ENCODE measurements around the gene CCSER1.
"Not testable (repeated sequence)": the region's sequence is repeated elsewhere in the genome, so short reads cannot be mapped to it uniquely, and the experiment has no call there.

The CCSER1 gene

DNA sequence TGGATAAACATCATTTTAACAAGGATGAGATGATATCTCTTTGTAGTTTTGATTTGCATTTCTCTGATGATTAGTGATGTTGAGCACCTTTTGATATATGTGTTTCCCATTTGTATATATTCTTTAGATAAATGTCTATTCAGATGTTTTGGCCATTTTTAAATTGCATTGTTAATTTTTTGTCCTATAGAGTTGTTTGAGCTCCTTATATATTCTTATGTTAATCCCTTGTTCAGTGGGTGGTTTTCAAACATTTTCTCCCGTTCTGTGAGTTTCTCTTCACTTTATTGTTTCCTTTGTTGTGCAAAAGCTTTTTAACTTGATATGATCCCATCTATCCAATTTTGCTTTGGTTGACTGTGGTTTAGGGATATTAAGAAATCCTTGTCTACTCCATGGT, 606.0 kb downstream of the CCSER1 start:
- DNase-seq, result no peak

DNA sequence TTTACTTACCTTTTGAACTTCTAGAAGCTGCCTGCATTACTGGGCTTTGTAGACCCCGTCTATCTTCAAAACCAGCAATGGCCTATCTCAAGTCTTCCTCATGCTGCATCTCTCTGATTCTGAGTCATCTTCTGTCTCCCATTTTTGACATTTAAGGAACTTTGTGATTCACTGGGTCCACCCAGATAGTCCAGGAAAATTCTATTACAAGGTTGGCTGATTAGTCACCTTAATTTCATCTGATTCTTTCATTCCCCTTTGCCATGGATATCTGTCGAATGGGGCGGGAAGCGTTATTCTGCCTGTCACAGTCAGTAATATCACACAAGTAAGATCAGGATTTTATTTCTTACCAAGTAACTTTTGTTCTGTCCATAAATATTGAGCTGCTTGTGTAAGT, 618.0 kb downstream of the CCSER1 start:
- no peak for DNase-seq

DNA sequence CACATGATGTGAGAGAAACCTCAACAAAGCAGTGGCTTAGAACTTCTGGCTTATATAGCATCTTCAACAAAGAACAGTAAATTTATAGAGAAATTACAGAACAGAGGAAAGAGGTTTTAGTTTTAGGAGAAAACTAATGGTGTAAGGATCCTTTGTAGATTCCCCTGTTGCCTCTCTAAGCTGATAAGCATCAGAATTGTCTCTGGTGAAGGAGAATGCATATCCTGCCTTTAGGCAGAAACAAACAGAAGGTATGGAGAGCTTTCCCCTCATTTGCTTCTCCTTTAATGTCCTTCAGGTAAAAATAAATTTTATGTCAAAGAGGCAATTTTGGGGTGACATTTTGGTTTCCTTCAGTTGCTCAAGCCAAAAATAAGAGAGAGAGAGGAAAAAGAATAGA, 625.9 kb downstream of the CCSER1 start:
- DNase-seq, result no peak

DNA sequence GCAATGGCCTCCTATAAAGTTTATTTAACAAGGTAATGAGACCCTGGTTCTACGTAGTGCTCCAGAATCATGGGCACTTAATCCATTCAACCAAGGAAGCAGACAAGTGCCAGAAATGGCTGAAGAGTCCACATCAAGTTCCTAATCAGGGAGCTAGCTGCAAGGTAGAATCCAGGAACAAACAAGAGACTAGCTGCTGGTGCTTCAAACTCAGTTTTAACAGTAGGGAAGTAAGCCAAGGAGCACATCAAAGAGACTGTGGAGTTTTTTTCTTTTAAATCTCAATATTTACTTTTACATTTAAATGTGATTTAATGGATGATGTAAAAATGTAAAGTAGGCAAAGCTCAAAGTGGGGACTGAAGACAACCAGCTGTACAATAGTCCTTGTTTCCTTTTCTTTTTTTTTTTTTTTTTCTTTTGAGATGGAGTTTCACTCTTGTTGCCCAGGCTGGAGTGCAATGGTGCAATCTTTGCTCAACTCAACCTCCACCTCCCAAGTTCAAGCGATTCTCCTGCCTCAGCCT, 630.4 kb downstream of the CCSER1 start:
- DNase-seq, result no peak

DNA sequence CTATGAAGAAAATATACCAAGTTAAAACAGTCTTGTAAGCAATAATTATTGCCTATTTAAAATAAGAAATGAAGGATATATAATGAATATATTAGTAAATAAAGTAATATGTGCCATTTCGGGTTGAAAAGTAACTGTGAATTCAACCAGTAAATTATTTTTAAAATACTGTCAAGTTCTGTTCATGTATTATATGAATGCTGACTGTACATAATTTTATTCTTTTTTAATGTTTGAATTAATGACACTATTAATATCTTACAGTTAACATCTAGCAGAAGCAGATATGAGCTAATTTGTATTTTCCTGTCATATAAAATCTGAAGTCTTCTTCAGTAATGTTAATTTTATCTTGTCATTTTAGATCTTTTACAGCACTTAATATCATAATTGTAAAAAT, 632.9 kb downstream of the CCSER1 start:
- no peak for DNase-seq

DNA sequence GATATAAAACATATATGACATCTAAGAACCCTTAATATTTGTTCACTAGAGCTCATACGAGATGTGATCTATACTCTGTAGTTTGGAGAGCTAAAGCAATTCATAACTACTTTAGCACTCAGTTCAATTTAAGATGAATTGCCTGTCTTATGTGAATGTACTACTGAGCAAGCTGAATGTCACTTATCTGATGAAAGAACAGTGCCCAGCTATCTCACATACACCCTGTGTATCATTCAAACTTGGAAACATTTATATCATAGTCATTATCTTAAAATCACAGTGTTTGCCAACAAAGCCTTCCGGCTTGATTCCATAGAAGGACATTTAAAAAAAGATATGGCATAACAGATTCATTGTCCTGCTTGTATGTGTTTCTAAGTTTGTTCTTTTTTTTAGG, 639.6 kb downstream of the CCSER1 start:
- DNase-seq, result no peak

DNA sequence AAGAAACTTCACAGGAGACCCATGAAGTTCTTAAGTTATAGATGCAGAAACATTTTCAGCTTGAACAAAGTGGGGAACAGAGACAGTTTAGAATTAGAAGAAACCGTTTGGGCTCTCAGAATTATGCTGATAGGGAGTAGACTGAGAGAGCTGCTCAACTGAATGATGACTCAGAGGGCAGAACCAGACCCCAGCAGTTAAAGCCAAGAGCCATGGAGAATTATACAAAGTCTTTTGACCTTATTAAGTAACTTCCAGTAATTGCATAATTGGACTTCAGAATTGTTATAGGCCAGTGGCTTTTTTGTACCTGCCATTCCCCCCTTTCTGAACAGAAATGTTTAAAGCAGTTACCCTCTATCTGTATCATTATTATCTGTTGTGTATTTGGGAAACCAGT, 642.1 kb downstream of the CCSER1 start:
- DNase-seq, result peak; percentile 71

DNA sequence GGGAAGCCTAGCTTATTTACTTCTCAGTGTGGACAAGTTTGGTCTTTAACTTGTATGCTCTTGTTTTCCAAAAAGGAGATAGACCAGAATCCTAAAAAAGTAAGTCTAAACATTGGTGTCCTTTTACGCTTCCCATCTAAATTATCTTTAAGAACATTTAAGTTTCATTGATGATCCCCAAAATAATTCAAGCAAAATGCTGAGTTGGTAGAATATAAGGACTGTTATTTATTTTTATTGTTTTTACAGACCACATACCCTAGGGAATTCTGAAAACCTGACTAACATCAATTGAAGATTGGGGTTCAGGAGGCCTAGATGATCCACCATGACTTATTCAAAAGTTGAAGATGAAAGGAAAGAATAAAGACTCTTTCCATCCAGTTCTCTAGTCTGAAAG, 653.0 kb downstream of the CCSER1 start:
- DNase-seq, result no peak

DNA sequence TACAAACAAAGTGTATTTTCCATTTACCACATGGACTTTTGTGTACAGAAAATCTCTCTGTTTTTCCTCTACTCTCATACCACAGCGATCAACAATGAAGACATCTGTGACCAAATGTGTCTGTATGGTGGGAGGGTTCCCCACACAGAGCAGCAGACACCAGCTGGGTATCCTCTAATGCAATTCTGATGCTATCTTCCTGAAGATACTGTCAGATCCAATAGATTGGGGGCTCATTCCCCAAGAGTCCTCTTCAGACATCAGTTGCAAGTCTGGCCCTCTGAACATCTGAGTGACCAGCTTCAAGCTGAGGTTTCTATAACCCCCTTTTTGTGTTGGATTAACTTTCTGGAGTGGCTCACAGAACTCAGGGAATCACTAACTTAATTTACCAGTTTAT, 659.4 kb downstream of the CCSER1 start:
- DNase-seq, result no peak

DNA sequence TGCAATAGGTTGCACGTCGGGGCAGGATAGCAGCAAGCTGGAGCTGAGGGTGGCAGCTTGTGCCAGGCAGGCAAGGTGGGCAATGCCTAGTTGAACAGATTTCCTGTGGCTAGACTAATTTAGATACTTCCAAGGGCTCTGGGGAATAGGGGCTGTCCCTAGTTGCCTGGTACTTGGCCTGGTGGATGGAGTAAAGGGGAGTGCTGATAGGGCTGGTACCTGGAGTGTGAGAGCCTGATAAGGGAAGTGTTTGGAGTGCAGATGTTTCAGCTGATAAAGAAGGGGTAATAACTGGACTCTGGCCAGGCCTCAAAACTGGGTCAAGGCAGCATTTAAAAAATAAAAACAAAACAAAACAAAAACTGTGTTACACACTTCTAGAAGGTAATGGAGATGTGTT, 665.5 kb downstream of the CCSER1 start:
- peak; percentile 31 for DNase-seq

DNA sequence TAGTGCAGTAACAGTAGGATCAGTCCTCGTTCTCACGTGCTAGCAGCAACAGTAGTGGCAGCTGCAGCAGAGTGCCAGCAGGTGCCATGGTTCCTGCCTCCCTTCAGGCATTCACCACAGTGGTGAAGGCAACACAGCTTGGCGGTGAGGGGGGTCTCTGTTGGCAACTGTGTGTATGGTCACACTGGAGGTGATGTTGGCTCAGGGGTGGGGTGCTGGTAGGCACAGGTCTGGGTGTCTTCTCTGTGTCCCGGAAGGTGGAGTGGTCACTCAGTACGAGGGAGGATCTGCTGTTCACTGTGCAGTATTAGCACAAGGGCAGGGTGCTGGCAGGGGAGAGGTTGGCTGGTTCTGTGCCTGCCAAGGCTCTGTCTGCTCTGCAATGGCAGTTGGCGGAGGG, 671.8 kb downstream of the CCSER1 start:
- no peak for DNase-seq

DNA sequence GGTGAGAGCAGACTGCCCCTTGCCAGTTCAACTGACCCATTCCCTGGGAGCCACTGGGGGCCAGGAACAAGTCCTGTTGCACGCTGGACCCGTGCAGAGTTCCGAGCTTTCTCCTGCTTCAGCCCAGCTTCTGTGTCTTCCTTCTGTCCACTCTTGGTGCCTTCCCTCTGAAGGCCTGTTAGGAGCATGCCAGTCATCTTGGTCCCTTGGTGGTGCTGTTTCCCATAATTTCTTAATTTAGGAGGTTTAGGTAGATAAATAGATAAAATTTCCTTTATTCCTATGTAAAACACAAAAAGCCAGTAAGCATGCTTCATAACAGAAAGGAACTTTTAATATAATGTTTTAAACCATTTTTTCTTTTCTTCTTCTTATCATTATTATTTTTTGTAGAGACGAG, 672.7 kb downstream of the CCSER1 start:
- DNase-seq, result no peak

DNA sequence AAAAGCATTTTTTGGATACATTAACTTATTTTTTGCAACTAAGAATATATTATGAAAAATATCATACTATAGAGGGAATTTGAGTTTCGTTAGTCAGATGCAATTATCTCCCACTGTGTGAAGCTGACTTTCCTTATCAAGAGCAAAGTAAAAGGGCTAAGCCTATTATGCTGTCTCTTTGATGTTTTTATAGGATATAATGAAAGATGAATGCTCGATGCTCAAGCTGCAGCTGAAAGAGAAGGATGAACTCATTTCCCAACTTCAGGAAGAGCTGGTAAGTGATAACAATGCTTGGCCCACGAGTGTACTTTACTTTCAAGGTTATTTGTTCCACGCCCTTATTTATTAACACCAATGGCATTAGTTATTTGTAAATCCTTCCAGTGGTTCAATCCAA, 688.4 kb downstream of the CCSER1 start:
- no peak for DNase-seq

DNA sequence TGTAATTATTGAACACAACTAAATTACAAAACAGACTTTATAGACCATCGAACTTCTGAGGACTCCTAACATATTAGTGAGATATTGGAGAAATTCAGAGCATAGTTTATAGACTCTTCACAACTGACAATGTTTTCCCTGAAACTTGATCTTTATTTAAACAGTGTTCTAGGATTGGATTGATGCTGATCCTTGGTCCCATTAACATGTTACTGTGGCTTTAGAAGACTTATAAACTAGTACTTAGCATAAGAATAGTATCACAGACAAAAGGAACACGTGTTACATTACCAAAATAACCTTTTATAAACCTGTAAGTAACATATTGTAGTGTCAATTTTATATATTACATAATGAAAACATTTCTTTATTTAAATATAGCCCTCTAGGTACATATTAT, 689.6 kb downstream of the CCSER1 start:
- no peak for DNase-seq

DNA sequence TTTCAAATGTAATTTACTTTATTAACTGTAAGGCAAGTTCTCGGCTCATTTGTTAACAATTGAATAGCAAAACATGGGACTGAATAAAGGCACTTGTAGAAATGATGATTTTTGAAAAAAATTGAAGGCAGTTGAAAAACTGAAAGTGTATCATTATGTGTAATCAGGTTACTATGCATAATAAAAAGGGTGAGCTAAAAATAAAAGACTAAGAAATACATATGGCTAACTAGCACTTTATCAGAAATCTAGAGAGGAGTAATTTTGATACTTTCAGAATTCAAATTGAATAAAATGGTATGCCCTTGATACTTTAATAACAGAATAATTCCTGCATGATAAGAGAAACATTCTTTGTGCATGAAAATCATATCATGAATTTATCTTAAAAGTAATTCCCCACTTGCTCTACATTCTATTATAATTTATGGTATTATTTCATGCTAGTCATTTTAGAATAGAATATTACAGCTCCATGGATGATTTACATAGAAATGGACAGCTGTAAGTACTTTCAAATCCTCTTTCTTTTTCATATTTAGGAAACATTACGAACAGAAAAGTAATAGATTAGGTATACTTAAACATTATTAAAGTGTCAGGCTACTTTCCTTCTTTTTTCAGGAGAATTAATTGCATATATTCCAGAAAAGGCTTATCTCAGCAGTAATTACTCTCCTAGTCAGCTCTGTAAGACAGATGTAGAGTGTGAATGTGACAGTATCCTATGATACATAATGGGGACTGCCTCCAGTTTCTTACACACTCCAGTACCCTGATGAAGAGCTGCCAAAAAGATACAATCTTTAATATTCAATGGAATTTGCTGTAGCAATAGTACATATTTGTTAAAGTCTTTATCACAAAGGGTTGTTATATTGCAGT, 697.3 kb downstream of the CCSER1 start:
- no peak for DNase-seq

DNA sequence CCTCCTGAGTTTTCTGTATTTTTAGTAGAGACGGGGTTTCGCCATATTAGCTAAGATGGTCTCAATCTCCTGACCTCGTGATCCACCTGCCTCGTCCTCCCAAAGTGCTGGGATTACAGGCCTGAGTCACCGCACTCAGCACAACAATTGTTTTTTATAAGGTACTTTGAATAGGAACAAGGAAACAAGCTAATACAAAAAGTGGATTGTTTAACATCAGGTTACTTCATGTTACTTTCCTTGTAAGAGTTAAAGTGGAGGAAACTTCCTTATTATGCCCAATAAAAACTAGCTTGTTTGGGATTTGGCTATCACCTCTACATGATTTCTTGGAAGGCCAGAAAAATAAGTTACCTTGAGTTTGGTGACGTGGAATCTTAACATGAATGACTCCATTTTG, 698.7 kb downstream of the CCSER1 start:
- DNase-seq, result no peak

DNA sequence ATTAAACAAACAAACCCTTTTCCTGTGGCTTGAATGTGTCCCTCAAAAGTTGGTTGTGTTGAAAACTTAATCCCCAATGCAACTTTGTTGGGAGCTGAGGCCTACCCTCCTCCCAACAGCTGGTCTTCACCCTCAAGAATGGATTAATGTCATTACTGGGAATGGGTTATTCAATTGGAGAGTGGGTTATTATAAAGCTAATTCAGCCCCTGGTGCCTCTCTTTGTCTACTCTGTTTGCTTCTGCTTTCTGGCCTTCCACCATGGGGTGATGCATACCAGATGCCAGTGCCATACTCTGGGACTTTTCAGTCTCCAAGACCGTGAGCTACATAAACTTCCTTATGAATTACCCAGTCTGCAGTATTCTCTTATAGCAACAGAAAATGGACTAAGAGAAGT, 706.5 kb downstream of the CCSER1 start:
- DNase-seq, result no peak

DNA sequence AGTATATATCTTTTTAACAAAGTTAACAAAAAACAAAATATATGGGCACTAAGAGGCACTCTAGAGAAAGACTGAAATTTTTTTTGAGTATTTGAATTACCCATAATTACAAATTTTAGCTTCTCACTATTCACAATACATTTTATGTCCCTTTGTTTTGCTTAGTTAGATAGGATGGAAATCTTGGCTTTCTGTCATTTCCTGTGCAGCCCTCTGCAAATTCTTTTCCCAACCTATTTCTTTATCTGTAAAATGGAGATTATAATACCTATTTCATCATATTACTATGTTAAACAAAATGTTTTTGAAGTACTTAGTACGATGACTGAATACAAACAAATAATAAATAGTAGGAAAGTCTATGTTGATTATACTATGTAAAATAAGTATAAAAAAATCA, 710.0 kb downstream of the CCSER1 start:
- no peak for DNase-seq

DNA sequence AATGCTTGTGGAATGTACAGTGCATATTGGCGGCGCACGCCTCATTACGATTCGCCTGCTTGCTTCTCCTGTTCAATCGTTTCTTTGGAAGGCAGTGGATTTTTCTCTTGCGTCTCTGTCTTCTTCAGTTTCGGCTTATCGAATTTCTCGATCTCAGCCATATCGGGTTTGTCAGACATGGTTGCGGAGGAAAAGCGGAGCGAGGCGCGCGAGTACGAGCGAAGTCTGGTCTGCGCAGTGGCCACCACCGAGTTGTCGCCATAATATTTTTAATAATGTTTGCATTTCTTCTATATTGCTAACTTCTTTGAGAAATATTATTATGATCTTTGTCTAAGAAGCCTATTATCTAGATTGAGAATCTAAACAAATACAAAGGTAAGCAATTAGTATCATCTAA, 711.7 kb downstream of the CCSER1 start:
- DNase-seq, result not testable (repeated sequence)

DNA sequence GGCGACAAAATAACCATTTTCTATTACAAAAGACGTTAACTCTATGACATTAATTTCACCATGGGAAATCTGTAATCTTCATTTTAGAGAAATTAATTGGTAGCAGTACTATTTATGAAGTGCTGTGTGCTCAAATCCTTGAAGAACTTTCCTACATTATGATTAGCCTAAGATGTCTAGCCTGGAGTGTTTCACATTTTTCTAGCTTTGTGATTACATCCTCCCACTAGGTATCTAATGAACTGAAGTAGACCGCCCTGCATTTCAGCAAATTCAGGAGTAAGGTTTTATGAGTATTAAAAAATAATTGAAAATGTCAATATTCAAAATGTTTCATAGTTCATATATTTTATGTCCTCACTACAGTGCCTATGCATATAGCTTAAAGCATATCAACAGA, 713.1 kb downstream of the CCSER1 start:
- no peak for DNase-seq

DNA sequence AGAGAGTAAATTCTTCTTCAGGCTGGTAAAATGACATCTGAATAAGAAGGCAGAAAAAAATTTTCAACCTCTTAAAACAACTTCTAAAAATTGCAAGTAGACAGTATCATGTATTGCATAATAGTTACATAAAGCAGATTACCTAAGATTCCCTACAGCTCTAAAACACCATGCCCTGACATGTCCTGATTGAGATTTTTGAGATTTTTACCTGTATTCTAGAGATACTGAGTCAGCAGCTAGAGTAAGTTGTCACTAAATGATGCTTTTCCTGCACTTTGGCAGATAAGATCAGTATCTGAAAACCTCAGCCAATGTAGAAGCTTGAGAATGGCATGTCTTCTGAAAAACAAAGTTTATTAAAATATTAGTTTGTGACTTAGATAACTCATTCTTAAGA, 713.6 kb downstream of the CCSER1 start:
- DNase-seq, result no peak

DNA sequence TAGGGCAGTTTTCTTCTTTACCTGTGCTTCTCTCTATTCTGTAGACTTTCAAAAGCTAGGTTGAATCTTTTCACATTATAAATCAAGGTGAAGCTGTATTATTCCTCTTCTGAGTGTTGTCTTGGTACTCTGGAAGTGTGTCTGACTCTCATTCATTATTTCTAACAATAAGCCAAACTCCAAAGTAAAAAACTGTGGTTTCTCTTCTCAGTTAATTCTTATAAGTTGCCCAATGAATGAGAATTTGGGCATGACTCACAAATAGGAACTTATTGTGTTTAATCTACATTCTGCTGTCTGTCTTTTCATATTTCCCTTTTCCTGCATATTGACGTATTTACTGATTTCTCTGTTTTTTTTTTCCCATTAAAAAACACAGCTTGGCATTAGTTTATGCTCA, 714.5 kb downstream of the CCSER1 start:
- no peak for DNase-seq

DNA sequence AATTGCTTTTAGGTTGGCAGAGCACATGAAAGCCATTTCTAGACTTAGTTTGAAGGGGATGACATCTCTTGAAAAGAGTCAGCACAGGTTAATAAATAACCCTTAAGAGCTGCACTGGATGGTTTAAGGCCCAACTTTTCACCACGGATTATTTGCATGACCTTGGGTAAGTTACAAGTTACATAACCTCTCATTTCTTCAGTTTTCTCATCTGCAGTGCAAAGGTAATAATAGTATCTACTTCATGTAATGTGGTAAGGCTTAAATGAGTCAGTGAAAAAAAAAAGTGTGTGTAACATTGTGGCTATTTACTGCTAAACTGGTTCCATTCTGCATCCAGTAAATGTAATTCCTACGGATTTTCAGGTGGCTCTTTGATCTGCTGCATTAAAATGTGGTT, 715.8 kb downstream of the CCSER1 start:
- DNase-seq, result no peak

DNA sequence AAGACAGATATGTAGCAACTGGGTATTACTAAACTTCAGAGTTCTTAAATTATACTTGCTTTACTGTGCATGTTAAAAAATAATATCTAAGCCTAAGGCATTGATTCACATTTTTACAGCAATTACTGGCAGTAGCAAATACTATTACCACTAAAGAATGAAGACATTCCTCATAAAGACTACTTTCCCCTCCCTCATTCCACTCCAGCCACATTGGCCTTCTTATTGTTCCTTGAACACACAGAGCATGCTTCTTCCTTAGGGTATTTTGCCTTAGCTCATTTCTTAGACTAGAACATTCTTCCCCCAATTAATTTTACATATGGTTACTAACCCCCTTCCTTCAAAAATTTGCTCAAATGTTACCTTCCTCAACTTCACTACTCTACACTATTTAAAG, 717.0 kb downstream of the CCSER1 start:
- no peak for DNase-seq

DNA sequence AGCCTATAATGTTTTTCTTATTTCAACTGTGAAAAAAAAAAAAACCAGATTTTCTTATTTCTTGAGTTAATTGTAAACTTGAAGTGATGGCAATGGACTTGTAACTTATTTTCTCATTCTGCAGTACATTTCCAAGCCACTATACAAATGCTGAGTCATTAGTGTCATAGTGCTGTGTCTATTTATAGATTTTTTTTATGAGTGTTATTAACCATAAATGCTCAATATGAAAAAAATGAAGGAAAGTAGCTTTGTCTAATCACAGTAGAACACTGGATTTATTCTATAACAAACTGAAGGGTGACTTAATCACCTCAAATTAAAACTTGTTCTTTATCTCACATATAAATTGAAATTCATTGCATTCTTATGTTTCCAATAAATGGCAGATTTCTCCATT, 718.6 kb downstream of the CCSER1 start:
- DNase-seq, result peak; percentile 42
